Heart left ventricle (tissue), 16 donors: ENCODE data around the gene MED27. TPM values are rescaled to one million over a fixed set of nuclear protein-coding genes. Genes with fewer than 3 reads are reported as not detected.
"Not testable (repeated sequence)": the region's sequence is repeated elsewhere in the genome, so short reads cannot be mapped to it uniquely, and the experiment has no call there.

Experiments
- ATAC-seq, 4 donors: fragments of 200-7000 bp; cut with Tn5 transposase; one replicate each; pipeline ENCODE4 v1.9.1; 2020 to 2022; ENCODE audit warnings: moderate library complexity in 4 of 4, mild to moderate bottlenecking in 3 of 4, moderate number of reproducible peaks in 1 of 4
- DNase-seq, 5 donors: peaks; one replicate each; pipeline ENCODE4 v3.0.0-alpha.2; 2020
- H3K27ac ChIP-seq, 12 donors: fragments of 200-600 bp; sonication (generic) in 4 of 12; one replicate each; pipeline versions ENCODE4 v1.5.0 to v1.8.0; 2016 to 2022; ENCODE audit warnings: mild to moderate bottlenecking in 2 of 12
- H3K27me3 ChIP-seq, 9 donors: fragments of 200-600 bp; sonication (generic) in 2 of 9; one replicate each; pipeline versions ENCODE4 v1.5.1 to v1.8.0; 2016 to 2022; ENCODE audit warnings: mild to moderate bottlenecking in 3 of 9
- H3K36me3 ChIP-seq, 9 donors: fragments of 200-600 bp; sonication (generic) in 2 of 9; one replicate each; pipeline versions ENCODE4 v1.5.0 to v1.8.0; 2018 to 2022; ENCODE audit warnings: mild to moderate bottlenecking in 2 of 9
- H3K4me1 ChIP-seq, 12 donors: fragments of 200-600 bp; sonication (generic) in 4 of 12; one replicate each; pipeline versions ENCODE4 v1.5.0 to v1.8.0; 2016 to 2022; ENCODE audit warnings: mild to moderate bottlenecking in 3 of 12
- H3K4me3 ChIP-seq, 12 donors: fragments of 200-600 bp; sonication (generic) in 4 of 12; one replicate each; pipeline versions ENCODE4 v1.5.0 to v1.8.0; 2017 to 2022; ENCODE audit warnings: mild to moderate bottlenecking in 9 of 12, moderate library complexity in 4 of 12
- H3K9me3 ChIP-seq, 12 donors: fragments of 200-600 bp; sonication (generic) in 4 of 12; one replicate each; pipeline versions ENCODE4 v1.5.0 to v1.8.0; 2016 to 2022; ENCODE audit warnings: mild to moderate bottlenecking in 1 of 12
- CTCF ChIP-seq, 12 donors: fragments of 200-600 bp; sonication (generic) in 4 of 12; IDR thresholded peaks; one replicate each; pipeline versions ENCODE4 v1.5.0 to v1.8.0; 2018 to 2022; ENCODE audit warnings: antibody characterized with exemption in 12 of 12, mild to moderate bottlenecking in 5 of 12
- POLR2A ChIP-seq, 2 donors: fragments of 450-650 bp; IDR thresholded peaks; one replicate each; pipeline ENCODE4 v1.6.1; 2017; ENCODE audit warnings: antibody characterized with exemption in 2 of 2, mild to moderate bottlenecking in 2 of 2, moderate library complexity in 2 of 2
- WGBS, 4 donors: extraction: QIAGEN DNeasy Blood & Tissue Kit in 2 of 4; methylation state at CpG; one replicate each; pipeline versions ENCODE4 v1.1.5 to v1.1.7; 2013 to 2018; 5-methylcytosine and 5-hydroxymethylcytosine counted together
- intact Hi-C, 10 donors: fragments of 100-400 bp; cut with DNase I; formaldehyde crosslinking; loops; one replicate each; pipeline versions ENCODE4 v1.11.1 to v1.14.2; 2022
- polyA plus RNA-seq, 2 donors: library from polyadenylated mRNA; stranded (reverse); fragments of 200-250 nt; gene quantifications; one replicate each; pipeline ENCODE4 v1.2.3, GENCODE V29; 2013
- total RNA-seq, 9 donors: library from RNA; depleted of rRNA in 2 of 9; stranded (reverse); fragments of >200 nt in 2 of 9; fragmentation: NEBNext Ultra II Directional in 3 of 9; extraction: Animal tissue kit (Norgen Biotek cat#: 25700) in 3 of 9; gene quantifications; one replicate each; pipeline versions ENCODE4 v1.1.0 to v1.2.4, GENCODE V29; 2016 to 2023
- donor health status: ischemic (EF 13 %, LVEDD 7.1; RV severe dilation, severe dysfunction).
- donor health status: healthy with polysubstance abuse.
- donor health status: DM: no; HTN: yes; CAD: no.
- donor health status: DM: no; HTN: no; CAD: no.
- donor health status: ischemic (EF 25% LVEDD 6.9; RV normal size, moderate dysfunction).
- donor health status: ischemic (EF 25% LVEDD 5.7; RV mildly dilated, moderate dysfunction).
- donor health status: healthy.
- donor health status: DM: yes; HTN: yes; CAD: no.
- donor health status: ischemic (EF 35%, LVEDD 5.7; RV mildly dilated, moderate dysfunction).
- donor health status: nonischemic (EF 11% LVEDD 7.7; RV severe dilation, severe dysfunction).
- donor health status: DM: yes; HTN: yes; CAD: no.
- donor health status: PGD.
- donor health status: ischemic (EF 29% LVEDD 5.4; RV normal size, mild dysfunction).
- donor health status: nonischemic (EF 23%, LVEDD 6.1; RV moderate dilation, normal function).

Gene MED27
- total and polyA plus RNA-seq, 11 donors: 14.3 to 23.0 (median 15.6) TPM

- WGBS, 4 donors: 49 to 62% (median 56%) methylated on average over 6 of the region's 6 CpGs
- no peak overlapping the region for H3K27ac ChIP-seq
- no peak for ATAC-seq
- no peak for DNase-seq
- H3K27me3 ChIP-seq: no peaks in the 10 kb centered on the region
- no peak for TF ChIP-seq POLR2A (IDR thresholded peaks at IDR 0.05)
- TF ChIP-seq CTCF (IDR thresholded peaks at IDR 0.05): no peak
- peaks cover 0 to 9% (median 0%) of the 10 kb centered on the region in 12 donors for H3K9me3 ChIP-seq
- no peak overlapping the region for H3K4me3 ChIP-seq
- H3K36me3 ChIP-seq: peaks cover 0 to 44% (median 1%) of the 10 kb centered on the region in 9 donors
- peaks cover 0 to 33% (median 4%) of the 10 kb centered on the region in 12 donors for H3K4me1 ChIP-seq
- intact Hi-C loops: no loop called here
These were observed 16.4 kb downstream of the MED27 start for GRCh38 chr9:132063281-132063680.

- Histone ChIP-seq H3K9me3 (peaks cover 0 to 9% (median 0%) of the 10 kb centered on the region in 12 donors), H3K36me3 (peaks cover 0 to 43% (median 0%) of the 10 kb centered on the region in 9 donors), H3K27me3 (no peaks in the 10 kb centered on the region), H3K27ac (no peak overlapping the region), H3K4me3 (no peak overlapping the region), H3K4me1 (peaks cover 0 to 33% (median 4%) of the 10 kb centered on the region in 12 donors)
- intact Hi-C loops: no loop called here
- WGBS, 4 donors: 92 to 99% (median 95%) methylated on average over 4 of the region's 4 CpGs
- DNase-seq (no peak), ATAC-seq (no peak)
- TF ChIP-seq POLR2A (IDR thresholded peaks at IDR 0.05) (no peak), CTCF (IDR thresholded peaks at IDR 0.05) (no peak)
These were observed 16.9 kb downstream of the MED27 start for GRCh38 chr9:132062806-132063205.

GRCh38 chr9:132061526-132061925 lies 18.1 kb downstream of the MED27 start:
- TF ChIP-seq POLR2A (IDR thresholded peaks at IDR 0.05) (no peak), CTCF (IDR thresholded peaks at IDR 0.05) (no peak)
- H3K4me1 ChIP-seq: peaks cover 0 to 30% (median 4%) of the 10 kb centered on the region in 12 donors
- 70 to 81% (median 78%) methylated on average over 3 of the region's 3 CpGs for WGBS, 4 donors
- peaks cover 0 to 9% (median 0%) of the 10 kb centered on the region in 12 donors for H3K9me3 ChIP-seq
- no peaks in the 10 kb centered on the region for H3K27me3 ChIP-seq
- peaks cover 0 to 37% (median 0%) of the 10 kb centered on the region in 9 donors for H3K36me3 ChIP-seq
- no peak overlapping the region for H3K4me3 ChIP-seq
- H3K27ac ChIP-seq: no peak overlapping the region
- intact Hi-C loops: no loop called here
- ATAC-seq (no peak), DNase-seq (no peak)

- peaks cover 0 to 9% (median 0%) of the 10 kb centered on the region in 12 donors for H3K9me3 ChIP-seq
- DNase-seq: peak in 1 of 5 donors; percentile 40
- WGBS, 4 donors: 65 to 93% (median 81%) methylated on average over 8 of the region's 8 CpGs
These were observed 20.3 kb downstream of the MED27 start for GRCh38 chr9:132059361-132059760.

GRCh38 chr9:132058226-132058625 lies 21.4 kb downstream of the MED27 start:
- 82 to 87% (median 82%) methylated on average over 6 of the region's 6 CpGs for WGBS, 4 donors
- peaks cover 0 to 26% (median 0%) of the 10 kb centered on the region in 12 donors for H3K4me1 ChIP-seq
- DNase-seq, intact Hi-C loops, H3K27ac ChIP-seq, H3K9me3 ChIP-seq, H3K27me3 ChIP-seq, H3K4me3 ChIP-seq, ATAC-seq: not testable (repeated sequence)
- H3K36me3 ChIP-seq: peaks cover 0 to 25% (median 0%) of the 10 kb centered on the region in 9 donors

More at GRCh38 chr9:132059361-132059760, 20.3 kb downstream of the MED27 start:
- Histone ChIP-seq H3K27ac (no peak overlapping the region), H3K27me3 (no peaks in the 10 kb centered on the region), H3K4me1 (peaks cover 0 to 26% (median 2%) of the 10 kb centered on the region in 12 donors), H3K4me3 (no peak overlapping the region), H3K36me3 (peaks cover 0 to 25% (median 0%) of the 10 kb centered on the region in 9 donors)
- intact Hi-C loops: no loop called here
- ATAC-seq: peak in 2 of 4 donors; percentile 63 to 76
- TF ChIP-seq POLR2A (IDR thresholded peaks at IDR 0.05): no peak
- no peak for TF ChIP-seq CTCF (IDR thresholded peaks at IDR 0.05)
